ENCODE data around the gene MIA2.
"Not testable (repeated sequence)": the region's sequence is repeated elsewhere in the genome, so short reads cannot be mapped to it uniquely, and the experiment has no call there.

Gene MIA2

DNA sequence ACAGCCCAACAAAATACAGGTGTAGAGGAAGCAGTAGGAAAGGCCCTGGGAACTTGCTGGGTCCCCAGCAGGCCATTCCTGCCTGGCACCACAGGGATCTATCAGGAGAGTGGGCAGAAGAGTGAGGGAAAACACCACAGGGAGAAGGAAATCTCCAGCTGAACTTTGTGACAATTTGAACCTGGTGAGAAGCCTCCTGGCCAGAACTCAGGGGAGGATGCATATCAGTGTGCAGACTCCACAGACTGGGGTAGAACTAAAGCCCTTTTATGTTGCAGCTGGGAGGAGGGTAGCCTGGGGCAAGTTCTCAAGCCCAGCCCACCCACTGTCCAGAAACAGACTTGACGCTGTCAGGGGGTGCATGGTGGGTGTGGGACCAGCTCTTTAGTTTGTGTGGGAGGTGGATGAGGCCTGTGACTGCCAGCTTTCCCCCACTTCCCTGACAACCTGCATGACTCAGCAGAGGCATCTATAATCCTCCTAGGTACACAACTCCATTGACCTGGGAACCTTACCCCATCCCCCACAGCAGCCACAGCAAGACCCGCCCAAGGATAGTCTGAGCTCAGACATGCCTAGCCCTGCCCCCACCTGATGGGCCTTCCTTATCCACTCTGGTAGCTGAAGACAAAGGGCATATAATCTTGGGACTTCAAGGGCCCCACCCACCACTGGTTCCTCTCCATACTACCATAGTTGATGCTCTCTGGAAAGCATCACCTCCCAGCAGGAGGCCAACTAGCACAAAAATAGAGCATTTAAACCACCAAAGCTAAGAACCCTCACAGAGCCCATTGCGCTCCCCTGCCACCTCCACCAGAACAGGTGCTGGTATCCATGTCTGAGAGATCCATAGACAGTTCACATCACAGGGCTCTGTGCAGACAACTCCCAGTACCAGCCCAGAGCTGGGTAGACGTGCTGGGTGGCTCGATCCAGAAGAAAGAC, 29.8 kb upstream of the MIA2 start:
- no peak for DNase-seq
- Histone ChIP-seq H3K27ac (no peak overlapping the region), H3K4me3 (ENCODE audit: low read depth, low read length) (no peak overlapping the region), H3K27me3 (replicated peaks) (no peaks in the 10 kb centered on the region), H3K36me3 (replicated peaks) (no peaks in the 10 kb centered on the region)
- in situ Hi-C loops (cut with HindIII; ENCODE audit: low pct_ligation_motif_present, low sequenced_read_pairs), result no loop called here
- TF ChIP-seq, protein P1, sequence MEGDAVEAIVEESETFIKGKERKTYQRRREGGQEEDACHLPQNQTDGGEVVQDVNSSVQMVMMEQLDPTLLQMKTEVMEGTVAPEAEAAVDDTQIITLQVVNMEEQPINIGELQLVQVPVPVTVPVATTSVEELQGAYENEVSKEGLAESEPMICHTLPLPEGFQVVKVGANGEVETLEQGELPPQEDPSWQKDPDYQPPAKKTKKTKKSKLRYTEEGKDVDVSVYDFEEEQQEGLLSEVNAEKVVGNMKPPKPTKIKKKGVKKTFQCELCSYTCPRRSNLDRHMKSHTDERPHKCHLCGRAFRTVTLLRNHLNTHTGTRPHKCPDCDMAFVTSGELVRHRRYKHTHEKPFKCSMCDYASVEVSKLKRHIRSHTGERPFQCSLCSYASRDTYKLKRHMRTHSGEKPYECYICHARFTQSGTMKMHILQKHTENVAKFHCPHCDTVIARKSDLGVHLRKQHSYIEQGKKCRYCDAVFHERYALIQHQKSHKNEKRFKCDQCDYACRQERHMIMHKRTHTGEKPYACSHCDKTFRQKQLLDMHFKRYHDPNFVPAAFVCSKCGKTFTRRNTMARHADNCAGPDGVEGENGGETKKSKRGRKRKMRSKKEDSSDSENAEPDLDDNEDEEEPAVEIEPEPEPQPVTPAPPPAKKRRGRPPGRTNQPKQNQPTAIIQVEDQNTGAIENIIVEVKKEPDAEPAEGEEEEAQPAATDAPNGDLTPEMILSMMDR (IDR thresholded peaks at IDR 0.05; ENCODE audit: low read depth, low read length, missing control alignments), result no peak

DNA sequence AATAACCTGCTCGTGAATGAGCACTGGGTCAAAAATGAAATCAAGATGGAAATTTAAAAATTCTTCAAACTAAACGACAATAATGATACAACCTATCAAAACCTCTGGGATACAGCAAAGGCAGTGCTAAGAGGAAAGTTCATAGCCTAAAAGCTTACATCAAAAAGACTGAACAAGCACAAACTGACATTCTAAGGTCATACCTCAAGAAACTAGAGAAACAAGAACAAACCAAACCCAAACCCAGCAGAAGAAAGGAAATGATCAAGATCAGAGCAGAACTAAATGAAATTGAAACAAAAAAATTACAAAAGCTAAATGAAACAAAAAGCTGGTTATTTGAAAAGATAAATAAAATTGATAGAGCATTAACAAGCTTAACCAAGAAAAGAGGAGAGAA, 26.3 kb upstream of the MIA2 start:
- H3K4me3 ChIP-seq (ENCODE audit: low read depth, low read length); H3K36me3 ChIP-seq (replicated peaks); in situ Hi-C loops (cut with HindIII; ENCODE audit: low pct_ligation_motif_present, low sequenced_read_pairs); H3K27me3 ChIP-seq (replicated peaks); DNase-seq; H3K27ac ChIP-seq: not testable (repeated sequence)

DNA sequence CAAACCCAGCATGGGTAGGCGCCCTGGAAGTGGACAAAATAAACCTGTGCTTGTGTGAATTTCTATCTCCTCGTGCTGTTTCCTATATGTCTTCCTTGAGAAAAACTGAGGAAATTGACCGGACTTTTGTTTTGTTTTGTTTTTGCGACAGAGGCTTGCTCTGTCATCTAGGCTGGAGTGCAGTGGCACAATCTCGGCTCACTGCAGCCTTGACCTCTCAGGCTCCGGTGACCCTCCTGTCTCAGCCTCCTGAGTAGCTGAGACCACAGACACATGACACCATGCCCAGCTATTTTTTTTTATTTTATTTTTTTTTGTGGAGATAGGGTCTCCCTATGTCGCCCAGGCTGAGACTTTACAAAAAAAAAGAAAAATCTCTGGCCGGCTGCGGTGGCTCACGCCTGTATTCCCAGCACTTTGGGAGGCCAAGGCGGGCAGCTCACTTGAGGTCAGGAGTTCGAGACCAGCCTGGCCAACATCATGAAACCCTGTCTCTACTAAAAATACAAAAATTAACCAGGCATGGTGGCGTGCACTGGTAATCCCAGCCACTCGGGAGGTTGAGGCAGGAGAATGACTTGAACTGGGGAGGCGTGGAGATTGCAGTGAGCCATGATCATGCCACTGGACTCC, 22.5 kb upstream of the MIA2 start:
- in situ Hi-C loops (cut with HindIII; ENCODE audit: low pct_ligation_motif_present, low sequenced_read_pairs), result no loop called here
- no peak for DNase-seq
- no peak overlapping the region for H3K27ac ChIP-seq
- no peaks in the 10 kb centered on the region for H3K36me3 ChIP-seq (replicated peaks)
- no peaks in the 10 kb centered on the region for H3K27me3 ChIP-seq (replicated peaks)
- no peak overlapping the region for H3K4me3 ChIP-seq (ENCODE audit: low read depth, low read length)
- TF ChIP-seq, protein P1 (IDR thresholded peaks at IDR 0.05; ENCODE audit: low read depth, low read length, missing control alignments), result no peak

DNA sequence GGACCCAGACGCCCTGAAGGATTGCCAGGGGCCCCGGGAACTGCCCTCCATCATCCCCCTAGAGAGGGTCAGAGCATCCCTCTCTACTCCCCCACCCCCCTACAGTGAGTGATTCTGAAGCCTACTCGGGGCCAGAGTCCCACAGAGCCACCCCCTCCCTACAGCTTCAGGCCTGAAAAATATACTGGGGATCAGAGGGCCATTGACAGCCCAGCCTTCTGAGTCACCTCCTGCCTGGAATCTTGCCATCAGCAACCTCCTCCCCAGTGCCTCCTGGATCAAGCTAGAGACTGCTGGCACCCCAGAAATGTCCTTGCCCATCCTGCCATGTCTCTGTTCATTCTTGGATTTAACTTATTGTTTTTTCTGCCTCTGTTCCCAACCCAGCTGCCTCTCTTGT, 21.7 kb upstream of the MIA2 start:
- TF ChIP-seq, protein P1 (IDR thresholded peaks at IDR 0.05; ENCODE audit: low read depth, low read length, missing control alignments), result no peak
- H3K27ac ChIP-seq, result no peak overlapping the region
- H3K27me3 ChIP-seq (replicated peaks), result no peaks in the 10 kb centered on the region
- DNase-seq, result no peak
- no peak overlapping the region for H3K4me3 ChIP-seq (ENCODE audit: low read depth, low read length)
- in situ Hi-C loops (cut with HindIII; ENCODE audit: low pct_ligation_motif_present, low sequenced_read_pairs), result no loop called here
- no peaks in the 10 kb centered on the region for H3K36me3 ChIP-seq (replicated peaks)

DNA sequence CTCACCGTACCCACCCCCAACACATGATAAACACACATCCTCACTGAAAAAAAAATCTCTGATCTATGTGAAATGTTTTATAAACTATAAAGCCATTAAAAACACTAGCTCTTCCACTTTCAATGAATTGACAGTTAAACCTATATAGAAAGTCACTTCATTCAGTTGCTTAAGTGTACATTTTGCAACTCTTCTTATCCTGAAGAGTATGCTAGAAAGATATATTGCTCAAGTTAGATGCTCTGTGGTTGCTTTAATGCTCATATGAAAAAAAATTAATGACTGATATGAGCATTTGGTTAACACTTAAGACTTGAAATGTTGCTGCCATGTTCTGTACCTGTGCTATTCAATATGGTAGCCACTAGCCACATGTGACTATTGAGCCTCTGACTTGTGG, 21.0 kb upstream of the MIA2 start:
- Histone ChIP-seq H3K27me3 (replicated peaks) (no peaks in the 10 kb centered on the region), H3K4me3 (ENCODE audit: low read depth, low read length) (no peak overlapping the region), H3K36me3 (replicated peaks) (no peaks in the 10 kb centered on the region), H3K27ac (no peak overlapping the region)
- no peak for DNase-seq
- TF ChIP-seq, protein P1 (IDR thresholded peaks at IDR 0.05; ENCODE audit: low read depth, low read length, missing control alignments), result no peak
- in situ Hi-C loops (cut with HindIII; ENCODE audit: low pct_ligation_motif_present, low sequenced_read_pairs), result no loop called here

DNA sequence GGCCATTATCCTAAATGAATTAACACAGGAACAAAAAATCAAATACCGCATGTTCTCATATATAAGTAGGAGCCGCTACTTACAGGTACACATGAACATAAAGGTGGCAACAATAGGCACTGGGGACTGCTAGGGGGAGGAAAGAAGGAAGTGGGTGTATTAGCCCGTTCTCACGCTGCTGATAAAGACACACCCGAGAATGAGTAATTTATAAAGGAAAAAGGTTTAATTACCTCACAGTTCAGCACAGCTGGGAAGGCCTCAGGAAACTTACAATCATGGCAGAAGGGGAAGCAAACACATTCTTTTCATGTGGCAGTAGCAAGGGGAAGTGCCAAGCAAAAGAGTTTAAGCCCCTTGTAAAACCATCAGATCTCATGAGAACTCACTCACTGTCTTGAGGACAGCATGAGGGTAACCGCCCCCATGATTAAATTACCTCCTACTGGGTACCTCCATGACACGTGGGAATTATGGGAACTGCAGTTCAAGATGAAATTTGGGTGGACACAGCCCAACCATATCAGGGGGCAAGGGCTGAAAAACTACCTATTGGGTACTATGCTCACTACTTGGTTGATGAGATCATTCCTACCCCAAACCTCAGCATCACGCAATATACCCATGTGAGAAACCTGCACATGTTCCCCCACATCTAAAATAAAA, 16.4 kb upstream of the MIA2 start:
- no peak overlapping the region for H3K4me3 ChIP-seq (ENCODE audit: low read depth, low read length)
- in situ Hi-C loops (cut with HindIII; ENCODE audit: low pct_ligation_motif_present, low sequenced_read_pairs), result no loop called here
- TF ChIP-seq, protein P1 (IDR thresholded peaks at IDR 0.05; ENCODE audit: low read depth, low read length, missing control alignments), result no peak
- no peak for DNase-seq
- no peak overlapping the region for H3K27ac ChIP-seq
- H3K27me3 ChIP-seq (replicated peaks), result no peaks in the 10 kb centered on the region
- no peaks in the 10 kb centered on the region for H3K36me3 ChIP-seq (replicated peaks)
